Stimulated activated naive CD4-positive, alpha-beta T cell (primary cell): ENCODE measurements around the gene GNMT.
A peak's percentile ranks its signal among the peaks of the same experiment; 100 is the strongest.

Experiments used
- DNase-seq, 6 experiments: peaks; one replicate each; lab custom pipeline; 2025; lab: John Stamatoyannopoulos, UW

The GNMT gene

DNA sequence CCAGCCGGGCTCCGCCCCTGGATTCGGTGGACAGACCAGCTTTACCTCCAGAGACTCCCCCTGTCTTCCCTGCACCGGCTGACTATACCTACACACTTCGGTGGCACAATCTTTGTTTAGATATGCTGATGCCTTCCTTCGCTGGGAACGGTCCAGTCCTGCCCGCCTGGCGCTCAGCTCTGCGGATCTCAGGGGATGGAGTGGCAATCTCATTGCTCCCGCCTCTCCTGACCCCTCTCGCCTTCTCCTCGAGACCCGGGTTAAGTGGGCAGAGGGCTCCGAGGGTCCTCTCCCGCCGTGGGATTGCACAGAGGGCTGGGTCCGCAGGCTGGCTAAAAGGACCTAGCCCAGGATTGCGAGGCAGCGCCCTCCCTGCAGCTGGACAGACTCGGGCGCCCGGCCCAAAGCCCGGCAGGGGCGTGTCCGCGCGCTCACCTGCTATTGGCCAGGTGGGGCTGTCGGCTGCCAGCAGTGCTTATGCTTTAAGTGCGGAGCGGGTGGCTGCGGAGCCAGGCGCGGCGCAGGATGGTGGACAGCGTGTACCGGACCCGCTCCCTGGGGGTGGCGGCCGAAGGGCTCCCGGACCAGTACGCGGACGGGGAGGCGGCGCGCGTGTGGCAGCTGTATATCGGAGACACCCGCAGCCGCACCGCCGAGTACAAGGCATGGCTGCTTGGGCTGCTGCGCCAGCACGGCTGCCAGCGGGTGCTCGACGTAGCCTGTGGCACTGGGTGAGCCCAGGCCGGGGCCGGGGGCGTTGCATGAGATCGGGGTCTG lies at the start of gene GNMT:
Gene GNMT, plus strand, starts transcription at position 512 of the 777 bp plus-strand sequence. Its CDS starts 14 bp downstream, at position 526.
- peak; percentile 15 to 60 (median 32) for DNase-seq

DNA sequence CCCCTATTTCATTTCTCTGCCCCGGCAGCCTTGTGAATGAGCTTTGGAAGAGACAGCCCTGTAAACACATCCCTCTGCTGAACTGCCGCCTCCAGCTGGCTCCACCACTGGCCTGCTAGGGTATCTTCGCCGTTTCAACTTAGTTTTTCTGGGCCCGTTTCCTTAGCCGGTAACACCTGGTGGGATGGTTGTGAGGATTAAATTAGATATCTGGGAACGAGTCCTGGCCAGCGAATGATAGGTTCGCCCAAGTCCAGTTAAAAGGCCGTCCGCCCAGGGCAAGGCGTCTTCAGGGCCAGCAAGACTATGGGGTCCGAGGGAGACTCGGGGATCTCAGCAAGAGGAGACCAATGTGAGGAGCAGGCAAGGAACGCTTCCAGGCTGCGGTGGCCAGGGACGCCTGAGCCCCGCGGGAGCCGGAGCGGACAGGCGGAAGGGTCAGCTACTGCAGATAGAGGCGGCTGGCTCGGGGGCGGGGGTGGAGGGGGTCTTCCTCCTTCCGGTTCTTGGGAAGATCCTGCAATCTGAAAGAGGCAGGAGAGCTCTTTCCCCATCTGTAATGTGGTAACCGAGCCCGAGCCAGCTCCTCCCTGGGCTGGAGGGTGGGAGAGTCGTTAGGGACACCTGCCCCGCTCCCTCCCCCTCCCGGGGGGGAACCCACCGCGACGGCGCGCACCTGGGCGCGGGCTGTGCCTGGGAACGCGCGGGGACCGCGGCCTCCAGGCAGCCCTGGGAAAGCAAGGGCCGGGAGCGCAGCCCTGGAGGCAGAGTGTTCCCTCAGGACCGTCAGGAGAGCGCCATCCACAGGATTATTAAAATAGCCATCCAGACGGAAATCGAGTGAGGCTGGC lies 49.2 kb upstream of the GNMT start:
- DNase-seq, result peak in 2 of 6 experiments; percentile 14 to 27

DNA sequence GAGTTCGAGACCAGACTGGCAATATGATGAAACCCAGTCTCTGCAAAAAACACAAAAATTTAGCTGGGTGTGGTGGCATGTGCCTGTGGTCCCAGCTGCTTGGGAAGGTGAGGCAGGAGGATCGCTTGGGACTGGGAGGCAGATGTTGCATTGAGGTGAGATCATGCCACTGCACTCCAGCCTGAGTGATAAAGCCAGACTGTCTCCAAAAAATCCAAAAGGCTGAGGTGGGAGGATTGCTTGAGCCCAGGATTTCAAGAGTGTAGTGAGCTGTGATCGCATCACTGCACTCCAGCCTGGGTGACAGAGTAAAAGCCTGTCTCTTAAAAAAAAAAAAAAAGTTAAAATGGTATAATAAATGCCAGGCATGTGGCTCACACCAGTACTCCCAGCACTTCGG lies 46.0 kb upstream of the GNMT start:
- DNase-seq, result no peak

DNA sequence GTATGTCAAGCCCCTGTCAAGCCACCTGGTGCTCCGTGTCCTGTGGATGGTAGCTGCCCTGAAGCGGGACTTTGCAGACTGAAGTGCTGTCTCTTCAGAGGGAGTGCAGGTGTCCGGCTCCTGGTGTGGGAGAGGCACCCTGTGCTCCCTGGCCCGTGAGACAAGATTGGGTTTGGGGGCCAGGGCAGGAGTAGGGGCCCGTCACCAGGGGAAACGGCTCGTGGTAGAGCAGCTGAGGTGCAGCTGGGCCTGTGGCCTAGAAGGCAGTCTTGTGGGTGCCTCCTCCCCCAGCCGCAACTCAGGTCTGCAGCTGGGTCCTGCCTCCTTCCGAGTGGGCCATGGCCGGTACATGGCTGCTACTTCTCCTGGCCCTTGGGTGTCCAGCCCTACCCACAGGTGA lies 44.8 kb upstream of the GNMT start, which contains the start of gene PTCRA:
Gene PTCRA, plus strand, starts transcription at position 322 of the 400 bp plus-strand sequence. Its CDS starts 17 bp downstream, at position 339.
- DNase-seq, result no peak

DNA sequence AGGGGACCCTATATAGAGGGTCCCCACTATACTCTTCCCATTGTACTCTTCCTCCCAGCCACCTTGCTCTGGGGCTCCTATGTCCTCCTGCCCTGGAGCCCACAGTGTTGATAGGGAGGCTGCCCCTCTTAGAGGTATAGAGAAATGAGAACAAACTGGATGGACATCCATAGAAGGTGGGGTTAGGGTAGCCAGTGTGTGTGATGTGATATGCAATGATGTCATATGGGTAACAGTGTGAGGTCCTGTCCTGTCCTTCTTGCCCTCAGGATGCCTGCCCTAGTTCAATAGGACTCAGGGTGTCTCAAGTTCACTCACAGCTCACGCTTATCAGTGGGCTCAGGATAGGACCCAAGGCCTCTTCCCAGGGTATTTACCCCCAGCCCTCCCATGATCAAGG lies 44.3 kb upstream of the GNMT start:
- no peak for DNase-seq

DNA sequence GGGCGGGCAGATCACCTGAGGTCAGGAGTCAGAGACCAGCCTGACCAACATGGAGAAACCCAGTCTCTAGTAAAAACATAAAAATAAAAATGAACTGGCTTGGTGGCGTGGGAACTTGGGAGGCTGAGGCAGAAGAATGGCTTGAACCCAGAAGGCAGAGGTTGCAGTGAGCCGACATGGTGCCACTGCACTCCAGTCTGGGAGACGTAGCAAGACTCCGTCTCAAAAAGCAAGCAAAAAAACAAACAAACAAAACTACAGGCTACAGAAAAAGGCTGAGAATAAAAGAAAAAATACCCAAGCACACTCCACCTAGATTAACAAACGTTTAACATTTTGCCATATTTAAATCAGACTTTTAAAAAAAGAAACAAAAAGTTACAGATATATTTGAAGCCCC lies 38.8 kb upstream of the GNMT start:
- DNase-seq, result no peak

DNA sequence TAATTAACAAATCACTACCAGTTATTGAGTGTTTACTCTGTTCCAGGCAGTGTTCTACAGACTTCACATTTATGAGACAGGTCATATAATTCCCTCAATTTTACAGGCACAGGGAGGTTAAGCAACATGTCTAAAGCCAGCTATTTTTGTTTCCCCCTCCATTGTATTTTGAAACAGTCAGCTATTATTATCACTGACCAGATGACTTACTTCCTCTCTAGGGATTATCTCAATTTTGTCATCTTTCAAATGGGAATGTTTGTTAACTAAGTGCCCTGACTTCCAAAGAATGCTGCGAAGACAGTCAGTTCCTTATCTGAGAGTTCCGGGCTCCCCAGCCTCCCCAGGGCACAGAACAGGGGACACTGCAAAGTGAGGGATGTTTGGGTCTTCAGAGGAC lies 36.9 kb upstream of the GNMT start:
- DNase-seq, result no peak

DNA sequence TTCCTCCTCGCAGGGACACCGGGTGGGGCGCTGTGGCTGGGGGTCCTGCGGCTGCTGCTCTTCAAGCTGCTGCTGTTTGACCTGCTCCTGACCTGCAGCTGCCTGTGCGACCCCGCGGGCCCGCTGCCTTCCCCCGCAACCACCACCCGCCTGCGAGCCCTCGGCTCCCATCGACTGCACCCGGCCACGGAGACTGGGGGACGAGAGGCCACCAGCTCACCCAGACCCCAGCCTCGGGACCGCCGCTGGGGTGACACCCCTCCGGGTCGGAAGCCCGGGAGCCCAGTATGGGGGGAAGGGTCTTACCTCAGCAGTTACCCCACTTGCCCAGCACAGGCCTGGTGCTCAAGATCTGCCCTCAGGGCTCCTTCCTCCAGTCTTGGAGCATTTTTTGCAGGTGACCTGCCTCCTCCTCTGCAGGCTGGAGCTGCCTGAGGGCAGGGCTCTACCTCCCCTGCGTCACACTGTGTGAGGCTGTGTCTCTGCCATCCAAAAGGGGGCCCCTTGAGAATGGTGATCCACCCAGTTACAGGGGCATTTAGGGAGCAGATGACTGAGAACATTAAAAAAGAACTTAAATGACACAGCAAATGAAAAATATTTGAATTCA lies 35.2 kb upstream of the GNMT start:
- no peak for DNase-seq

DNA sequence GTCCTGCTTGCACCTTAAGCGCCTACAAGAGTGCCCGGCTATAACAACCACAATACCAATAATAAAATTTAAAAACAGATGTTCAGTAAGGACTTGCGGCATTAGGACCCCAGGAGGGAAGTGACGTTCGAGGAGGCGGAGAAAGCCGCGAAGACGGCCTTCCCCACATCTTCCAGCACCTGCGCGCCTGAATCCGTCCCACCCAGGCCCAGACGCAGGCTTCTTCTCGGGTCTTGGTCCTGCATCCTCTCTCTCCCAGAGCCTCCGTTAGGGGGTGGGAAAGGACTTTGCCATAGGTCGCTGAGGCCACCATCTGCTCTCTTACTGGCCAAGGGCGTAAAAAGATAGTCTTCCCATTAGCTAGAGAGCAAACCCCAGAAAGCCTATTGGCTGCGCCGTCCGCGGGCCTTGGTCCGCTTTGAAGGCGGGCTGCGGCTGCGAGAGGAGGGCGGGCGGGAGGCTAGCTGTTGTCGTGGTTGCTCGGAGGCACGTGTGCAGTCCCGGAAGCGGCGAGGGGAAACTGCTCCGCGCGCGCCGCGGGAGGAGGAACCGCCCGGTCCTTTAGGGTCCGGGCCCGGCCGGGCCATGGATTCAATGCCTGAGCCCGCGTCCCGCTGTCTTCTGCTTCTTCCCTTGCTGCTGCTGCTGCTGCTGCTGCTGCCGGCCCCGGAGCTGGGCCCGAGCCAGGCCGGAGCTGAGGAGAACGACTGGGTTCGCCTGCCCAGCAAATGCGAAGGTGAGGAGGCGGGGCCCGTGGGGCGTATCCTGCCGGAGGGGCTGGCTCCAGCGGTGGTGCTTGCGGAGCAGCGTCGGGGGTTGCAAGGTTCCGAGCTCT lies 31.4 kb upstream of the GNMT start, which contains the start of gene CNPY3:
Gene CNPY3, plus strand, starts transcription at position 495 of the 835 bp plus-strand sequence. Its CDS starts 91 bp downstream, at position 586.
- peak; percentile 88 to 96 (median 93) for DNase-seq

DNA sequence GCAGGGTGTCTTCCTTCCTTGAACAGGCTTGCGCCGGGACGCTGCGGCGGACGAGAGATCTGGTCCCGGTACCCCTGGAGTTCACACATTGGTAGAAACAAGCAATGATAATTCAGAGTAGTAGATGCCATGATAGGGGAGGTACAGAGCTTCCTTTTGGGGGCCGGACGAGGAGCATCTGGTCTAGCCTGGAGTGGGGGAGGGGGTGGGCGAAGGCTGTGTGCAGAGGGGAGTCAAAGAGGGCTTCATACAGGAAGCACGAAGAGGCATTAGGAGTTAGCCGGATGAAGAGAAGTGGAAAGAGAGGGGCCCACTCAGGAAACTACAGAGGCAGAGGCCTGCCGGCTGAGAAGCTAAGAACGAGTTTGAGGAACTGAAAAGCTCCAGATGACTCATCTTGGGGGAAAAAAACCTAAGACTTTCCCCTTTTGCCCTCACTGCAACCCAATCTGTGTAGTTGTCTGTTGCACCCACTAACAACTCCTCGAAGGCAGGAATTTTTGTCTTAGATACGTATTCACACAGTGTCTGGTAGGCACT lies 30.7 kb upstream of the GNMT start:
- peak in 3 of 6 experiments; percentile 48 to 64 (median 55) for DNase-seq

DNA sequence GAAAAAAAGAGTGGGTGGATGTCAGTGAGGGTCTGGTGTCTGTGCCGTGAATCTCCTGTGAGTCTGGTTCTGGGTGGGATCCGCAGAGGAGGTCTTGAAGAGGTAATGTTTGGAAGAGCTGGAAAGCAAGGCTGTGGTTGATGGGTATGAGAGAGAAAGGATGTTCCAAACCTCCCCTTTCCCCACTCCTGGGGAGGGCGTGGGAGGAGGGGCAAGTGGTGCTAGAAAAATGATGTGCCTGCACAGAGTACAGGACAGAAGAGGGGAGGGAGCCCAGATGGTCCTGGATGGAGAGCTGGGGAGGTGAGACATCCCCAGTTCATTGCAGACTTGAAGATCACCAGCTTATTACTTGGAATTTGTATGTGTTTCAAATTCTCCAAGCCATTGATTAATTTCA lies 28.1 kb upstream of the GNMT start:
- no peak for DNase-seq

DNA sequence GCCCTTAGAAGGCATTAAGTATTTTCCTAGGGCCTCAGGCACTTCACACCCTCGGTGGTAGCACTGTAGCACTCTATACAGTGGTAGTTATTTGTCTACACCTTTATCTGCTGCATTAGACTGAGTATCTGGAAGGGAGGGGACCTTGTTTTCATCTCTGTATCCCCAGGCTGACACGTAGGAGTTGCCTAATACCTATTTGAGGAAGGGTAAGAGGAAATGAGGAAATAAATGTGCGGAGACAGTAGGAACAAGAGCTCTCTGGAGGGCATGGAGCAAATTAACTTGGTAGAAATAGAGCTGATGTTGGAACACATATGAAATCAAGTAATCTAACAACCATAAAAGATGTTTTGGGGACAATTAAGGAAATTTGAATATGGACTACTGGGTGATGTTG lies 27.3 kb upstream of the GNMT start:
- DNase-seq, result no peak

DNA sequence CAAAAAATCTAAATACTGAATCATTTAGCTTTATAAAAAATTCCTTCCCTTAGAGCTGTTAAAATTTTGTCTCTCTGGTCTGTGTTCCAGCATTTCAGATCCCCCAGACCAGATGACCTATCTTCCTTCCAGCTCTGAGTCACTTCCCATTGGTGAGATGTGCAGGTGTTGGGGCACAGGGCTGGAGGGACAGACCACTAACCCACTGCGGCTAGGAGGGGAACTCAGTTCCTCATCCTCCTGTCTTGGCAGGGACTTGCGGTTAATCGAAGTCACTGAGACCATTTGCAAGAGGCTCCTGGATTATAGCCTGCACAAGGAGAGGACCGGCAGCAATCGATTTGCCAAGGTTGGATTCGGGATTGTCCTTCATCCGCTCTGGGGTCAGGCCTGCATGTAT lies 25.2 kb upstream of the GNMT start:
- DNase-seq, result no peak

DNA sequence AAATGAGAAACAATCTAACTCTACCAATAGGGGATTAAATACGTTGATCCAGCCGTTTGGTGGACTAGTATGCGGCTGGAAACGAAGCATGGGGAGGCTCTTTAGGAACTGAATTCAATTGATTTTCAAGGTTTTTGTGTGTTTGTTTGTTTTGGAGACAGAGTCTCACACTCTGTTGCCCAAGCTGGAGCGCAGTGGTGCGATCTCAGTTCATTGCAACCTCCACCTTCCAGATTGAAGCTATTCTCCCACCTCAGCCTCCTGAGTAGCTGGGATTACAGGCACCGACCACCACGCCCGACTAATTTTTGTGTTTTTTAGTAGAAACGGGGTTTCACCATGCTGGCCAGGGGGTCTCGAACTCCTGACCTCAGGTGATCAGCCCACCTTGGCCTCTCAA lies 24.2 kb upstream of the GNMT start:
- no peak for DNase-seq

DNA sequence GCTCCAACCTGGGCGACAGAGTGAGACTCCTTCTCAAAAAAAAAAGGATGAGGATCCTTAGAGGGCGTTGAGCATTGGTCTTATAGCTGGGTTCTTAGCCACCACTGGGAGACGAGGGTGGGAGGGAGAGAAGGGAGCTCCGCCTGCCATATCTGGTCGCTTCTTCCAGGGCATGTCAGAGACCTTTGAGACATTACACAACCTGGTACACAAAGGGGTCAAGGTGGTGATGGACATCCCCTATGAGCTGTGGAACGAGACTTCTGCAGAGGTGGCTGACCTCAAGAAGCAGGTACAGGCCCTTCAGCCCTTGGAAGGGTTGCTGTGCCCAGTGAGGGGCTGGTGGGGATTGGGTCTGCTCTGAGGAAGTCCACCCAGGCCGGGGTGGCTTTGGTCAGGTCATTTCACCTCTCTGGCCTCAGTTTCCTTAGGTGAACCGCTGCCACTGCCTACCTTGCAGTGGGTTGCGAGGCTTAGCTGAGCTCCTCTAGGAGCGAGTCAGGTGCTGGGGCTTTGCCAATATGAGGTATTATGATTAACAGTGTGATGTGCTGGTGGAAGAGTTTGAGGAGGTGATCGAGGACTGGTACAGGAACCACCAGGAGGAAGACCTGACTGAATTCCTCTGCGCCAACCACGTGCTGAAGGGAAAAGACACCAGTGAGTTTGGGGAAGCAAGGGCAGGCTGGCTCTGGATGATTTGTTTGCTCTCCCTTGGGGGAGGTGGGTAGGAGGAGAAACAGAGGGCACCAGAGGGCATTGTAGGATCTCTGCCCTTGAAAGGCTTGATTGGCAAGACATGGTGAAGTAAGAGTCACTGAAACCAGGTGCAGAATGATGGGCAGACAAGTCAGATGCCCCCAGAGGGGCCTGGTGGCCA lies 22.8 kb upstream of the GNMT start:
- DNase-seq, result no peak

DNA sequence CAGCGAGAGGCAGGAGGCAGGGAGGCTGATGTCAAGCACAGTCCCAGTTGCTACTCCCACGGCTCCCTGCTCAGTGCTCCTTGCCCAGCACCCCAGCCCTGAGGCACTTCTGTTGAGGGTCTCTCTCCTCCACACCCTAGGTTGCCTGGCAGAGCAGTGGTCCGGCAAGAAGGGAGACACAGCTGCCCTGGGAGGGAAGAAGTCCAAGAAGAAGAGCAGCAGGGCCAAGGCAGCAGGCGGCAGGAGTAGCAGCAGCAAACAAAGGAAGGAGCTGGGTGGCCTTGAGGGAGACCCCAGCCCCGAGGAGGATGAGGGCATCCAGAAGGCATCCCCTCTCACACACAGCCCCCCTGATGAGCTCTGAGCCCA lies 22.1 kb upstream of the GNMT start:
- DNase-seq, result no peak

DNA sequence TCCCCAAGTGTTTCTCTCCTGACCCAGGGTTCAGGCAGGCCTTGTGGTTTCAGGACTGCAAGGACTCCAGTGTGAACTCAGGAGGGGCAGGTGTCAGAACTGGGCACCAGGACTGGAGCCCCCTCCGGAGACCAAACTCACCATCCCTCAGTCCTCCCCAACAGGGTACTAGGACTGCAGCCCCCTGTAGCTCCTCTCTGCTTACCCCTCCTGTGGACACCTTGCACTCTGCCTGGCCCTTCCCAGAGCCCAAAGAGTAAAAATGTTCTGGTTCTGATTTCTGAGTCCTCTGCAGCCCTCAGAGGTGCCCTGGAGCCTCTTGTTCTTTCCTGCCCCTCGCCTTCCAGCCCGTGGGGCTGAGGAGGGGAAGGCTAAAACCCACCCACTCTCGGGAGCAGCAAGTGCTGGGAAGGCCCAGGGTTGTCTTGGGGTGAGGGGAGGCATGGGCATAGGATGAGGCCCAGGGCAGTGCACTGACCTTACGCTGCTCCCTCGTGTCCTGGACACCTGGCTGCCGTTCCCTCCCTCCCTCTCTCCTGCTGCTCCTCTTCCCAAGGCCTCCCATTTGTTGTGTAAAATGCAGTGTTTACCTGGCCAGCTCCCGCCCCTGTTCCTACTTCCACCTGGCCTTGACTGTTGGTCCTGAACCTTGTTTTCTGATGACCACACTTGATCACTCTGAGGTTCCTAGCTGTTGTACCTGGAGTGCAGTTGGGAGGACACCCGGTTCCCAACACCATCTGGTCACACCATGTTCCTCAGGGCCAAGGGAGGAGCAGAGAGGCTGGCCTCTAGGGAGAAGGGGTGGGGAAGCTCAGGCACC lies 21.4 kb upstream of the GNMT start:
- no peak for DNase-seq

DNA sequence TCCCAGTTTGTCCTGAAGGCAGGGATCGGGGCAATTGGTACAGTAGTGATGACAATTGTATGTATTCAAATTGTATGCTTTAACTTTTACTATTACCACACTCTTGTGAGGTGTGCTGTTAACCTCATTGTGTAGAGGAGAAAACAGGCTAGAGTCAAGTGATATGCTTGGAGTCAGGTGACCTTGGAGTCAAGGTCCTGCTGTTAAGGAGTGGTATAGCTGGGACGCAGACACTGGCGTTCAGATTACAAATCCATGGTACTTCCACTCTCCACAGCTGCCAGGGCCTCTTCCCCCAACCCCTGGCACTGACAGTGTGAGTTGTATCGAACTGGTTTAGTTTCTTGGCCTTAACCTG lies 20.8 kb upstream of the GNMT start:
- no peak for DNase-seq

DNA sequence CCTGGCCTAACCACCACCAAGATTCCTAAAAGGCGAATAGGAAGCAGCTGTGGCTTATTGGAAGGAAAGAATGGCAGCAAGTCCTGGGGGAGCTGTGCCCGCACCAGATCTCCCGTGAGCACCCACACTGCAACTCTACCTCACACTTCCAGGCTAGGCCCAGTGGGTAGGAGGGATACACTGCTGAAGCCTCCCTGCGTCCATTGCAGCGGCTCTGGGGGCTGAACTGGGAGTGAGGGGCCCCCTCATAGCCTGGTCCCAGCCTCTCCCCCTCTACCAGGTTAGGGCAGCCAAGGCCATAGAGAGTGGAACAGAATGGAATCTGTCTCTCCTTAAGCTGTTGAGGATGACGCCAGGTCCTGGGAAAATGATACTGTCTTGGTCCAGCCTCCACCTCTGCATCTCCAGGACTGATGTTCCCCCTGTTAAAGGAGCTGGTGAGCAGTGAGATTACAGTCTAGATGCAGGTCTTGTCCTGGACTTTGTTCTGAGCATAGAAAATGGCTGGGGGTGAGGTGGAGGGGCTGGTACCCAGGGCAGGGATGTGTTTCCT lies 20.0 kb upstream of the GNMT start:
- no peak for DNase-seq
